Loucy (cell line): ENCODE data around the gene FCER1A.

Experiments used
- EZH2phosphoT487 ChIP-seq: fragments of 200-600 bp; IDR thresholded peaks from 2 replicates; pipeline ENCODE4 v1.6.1; 2018; ENCODE audit warnings: antibody characterized with exemption, mild to moderate bottlenecking, moderate library complexity, borderline replicate concordance
- TF ChIP-seq, protein P1 (sequence below): fragments of 200-600 bp; sonication (generic); conservative IDR thresholded peaks from 2 replicates; pipeline ENCODE4 v1.5.1; 2014; ENCODE audit warnings: mild to moderate bottlenecking, antibody characterized with exemption, low read length

DNA sequence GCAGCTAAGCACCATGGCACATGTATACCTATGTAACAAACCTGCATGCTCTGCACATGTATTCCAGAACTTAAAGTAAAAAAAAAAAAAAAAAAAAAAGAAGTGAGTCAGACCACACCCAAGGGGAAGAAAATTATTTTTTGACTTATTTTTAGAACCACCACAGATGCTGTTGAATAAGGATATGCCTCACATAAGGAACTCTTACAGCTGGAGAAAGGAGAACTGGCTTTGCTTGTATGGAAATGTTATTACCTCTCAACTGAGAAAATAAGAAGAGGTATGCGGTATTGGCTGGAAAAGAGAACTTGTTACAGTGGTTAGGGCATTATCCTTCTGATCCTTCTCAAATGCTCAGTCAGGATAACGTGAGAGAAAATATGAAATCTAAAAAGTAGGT, 27.5 kb upstream of the FCER1A start:
- TF ChIP-seq, protein P1, sequence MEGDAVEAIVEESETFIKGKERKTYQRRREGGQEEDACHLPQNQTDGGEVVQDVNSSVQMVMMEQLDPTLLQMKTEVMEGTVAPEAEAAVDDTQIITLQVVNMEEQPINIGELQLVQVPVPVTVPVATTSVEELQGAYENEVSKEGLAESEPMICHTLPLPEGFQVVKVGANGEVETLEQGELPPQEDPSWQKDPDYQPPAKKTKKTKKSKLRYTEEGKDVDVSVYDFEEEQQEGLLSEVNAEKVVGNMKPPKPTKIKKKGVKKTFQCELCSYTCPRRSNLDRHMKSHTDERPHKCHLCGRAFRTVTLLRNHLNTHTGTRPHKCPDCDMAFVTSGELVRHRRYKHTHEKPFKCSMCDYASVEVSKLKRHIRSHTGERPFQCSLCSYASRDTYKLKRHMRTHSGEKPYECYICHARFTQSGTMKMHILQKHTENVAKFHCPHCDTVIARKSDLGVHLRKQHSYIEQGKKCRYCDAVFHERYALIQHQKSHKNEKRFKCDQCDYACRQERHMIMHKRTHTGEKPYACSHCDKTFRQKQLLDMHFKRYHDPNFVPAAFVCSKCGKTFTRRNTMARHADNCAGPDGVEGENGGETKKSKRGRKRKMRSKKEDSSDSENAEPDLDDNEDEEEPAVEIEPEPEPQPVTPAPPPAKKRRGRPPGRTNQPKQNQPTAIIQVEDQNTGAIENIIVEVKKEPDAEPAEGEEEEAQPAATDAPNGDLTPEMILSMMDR = no peak
- TF ChIP-seq EZH2phosphoT487 = no peak
